ELF-1 (cell line): Measurements from ENCODE around the gene PMEL.
"Not testable (repeated sequence)": the region's sequence is repeated elsewhere in the genome, so short reads cannot be mapped to it uniquely, and the experiment has no call there.

ENCODE experiments used
- DNase-seq: peaks from one replicate; pipeline ENCODE4 v3.0.0-alpha.2; 2016; ENCODE audit warnings: low read depth, low spot score

Gene PMEL

DNA sequence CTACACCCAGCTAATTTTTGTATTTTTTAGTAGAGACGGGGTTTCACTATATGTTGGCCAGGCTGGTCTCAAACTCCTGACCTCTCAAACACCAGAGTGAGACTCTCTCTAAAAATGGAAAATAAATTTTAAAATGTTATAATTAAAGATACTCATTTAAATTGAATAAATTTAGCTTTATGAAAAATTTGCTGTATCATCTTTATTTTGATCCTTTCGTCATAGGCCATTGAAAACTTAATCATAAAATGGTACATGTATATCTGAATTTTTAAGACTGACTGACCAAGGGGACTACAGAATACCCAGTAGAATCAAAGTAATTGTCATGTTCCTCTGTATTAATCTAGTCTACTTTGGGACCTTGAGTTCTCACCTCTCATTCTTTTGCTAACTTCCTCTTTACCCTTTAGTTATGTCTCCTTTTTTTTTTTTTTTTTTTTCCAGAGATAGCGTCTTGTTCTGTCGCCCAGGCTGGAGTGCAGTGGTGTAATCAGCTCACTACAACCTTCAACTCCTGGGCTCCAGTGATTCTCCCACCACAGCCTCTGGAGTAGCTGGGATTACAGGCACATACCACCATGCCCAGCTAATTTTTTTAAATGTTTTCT lies 17.5 kb upstream of the PMEL start:
- no peak for DNase-seq

DNA sequence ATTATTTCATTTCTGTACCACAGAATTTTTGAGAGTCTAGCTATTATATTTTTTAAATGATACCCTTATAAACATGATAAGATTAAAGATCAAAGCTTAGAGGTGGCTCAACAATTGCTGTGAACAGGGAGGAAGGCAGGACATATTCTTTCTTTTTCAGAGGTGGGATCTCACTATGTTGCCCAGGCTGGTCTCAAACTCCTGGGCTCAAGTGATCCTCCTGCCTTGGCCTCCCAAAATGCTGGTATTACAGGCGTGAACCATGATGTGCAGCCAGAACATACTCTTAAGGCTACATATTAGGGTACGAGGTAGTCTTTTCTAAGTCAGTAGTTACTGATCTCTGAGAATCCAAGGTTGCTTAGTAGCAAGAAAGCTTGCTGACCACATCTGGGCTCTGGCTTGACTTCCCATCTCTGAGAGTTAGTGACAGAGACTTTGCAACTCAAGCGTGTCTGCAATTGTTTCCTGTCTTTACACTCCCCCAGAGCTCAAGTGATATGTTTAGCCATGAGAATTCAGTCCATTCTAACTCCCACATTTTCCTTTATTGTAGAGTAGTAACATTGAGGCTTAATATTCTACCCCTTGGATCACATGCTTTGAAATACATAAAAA lies 16.6 kb upstream of the PMEL start:
- DNase-seq, result no peak

DNA sequence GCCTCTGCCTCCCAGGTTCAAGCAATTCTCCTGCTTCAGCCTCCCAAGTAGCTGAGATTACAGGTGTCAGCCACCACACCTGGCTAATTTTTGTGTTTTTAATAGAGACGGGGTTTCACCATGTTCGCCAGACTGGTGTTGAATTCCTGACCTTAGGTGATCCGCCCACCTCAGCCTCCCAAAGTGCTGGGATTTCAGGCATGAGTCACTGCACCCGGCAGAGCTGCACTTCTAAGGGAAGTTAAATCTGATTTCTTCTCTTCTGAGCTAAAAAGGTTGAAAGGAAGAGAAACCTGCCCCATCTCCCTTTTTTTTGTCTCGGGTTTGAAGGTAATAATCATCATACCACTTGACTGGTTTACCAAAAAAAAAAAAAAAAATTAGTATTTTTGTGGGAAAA lies 16.0 kb upstream of the PMEL start:
- DNase-seq, result not testable (repeated sequence)

DNA sequence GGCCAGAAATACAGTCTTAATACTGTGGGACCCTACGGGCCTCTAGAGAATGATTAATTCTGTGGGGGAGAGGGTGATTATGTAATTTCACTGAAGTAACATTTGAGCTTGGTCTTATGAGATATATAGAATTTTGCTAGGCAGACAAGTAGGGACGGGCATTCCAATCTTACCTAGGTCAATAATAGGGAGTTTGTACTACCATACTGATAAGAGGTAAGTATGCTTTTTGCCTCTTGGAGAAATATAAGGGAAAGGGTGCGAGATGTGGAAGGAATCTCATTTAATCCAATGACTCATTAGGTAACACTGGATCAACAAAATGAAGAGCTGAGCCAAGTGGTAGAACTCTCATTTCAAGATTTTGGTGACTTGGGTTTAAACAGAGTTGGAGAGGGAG lies 13.2 kb upstream of the PMEL start:
- DNase-seq, result no peak

DNA sequence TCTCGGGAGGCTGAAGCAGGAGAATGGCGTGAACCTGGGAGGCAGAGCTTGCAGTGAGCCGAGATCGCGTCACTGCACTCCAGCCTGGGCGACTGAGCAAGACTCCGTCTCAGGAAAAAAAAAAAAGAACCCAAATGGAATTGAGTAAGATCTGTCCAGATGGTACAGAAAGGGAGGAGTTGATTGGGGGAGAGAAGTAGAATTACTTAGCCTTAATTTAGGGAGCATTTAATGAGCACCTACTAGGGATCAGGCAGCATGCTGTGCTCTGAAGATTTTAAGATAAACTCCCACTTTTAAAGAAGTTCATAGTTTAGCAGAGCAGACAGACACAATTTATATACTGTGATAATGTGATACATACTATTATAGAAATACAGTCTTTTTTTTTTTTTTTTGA lies 12.6 kb upstream of the PMEL start:
- no peak for DNase-seq

DNA sequence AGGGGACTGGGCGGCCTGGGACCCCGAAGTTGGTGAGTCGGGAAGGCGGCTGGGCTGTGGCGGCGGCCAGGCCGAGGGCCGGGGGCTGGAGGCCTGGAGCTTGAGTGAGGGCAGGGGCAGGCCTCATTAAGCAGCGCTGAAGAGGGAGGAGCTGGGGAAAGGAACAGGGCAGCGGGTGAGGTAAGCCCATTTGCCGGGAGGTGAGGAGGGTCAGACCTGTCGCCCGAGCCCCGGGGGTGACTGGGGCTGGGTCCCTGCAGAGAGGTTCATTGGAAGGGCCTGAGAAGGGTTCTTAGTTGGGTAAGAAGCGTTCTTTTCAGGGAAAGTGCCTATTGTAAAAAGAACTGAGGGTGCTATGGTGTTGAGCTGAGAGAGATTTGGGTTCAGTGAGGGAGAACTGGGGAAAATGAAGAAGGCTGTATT lies 8.5 kb upstream of the PMEL start:
- DNase-seq, result peak; percentile 80

DNA sequence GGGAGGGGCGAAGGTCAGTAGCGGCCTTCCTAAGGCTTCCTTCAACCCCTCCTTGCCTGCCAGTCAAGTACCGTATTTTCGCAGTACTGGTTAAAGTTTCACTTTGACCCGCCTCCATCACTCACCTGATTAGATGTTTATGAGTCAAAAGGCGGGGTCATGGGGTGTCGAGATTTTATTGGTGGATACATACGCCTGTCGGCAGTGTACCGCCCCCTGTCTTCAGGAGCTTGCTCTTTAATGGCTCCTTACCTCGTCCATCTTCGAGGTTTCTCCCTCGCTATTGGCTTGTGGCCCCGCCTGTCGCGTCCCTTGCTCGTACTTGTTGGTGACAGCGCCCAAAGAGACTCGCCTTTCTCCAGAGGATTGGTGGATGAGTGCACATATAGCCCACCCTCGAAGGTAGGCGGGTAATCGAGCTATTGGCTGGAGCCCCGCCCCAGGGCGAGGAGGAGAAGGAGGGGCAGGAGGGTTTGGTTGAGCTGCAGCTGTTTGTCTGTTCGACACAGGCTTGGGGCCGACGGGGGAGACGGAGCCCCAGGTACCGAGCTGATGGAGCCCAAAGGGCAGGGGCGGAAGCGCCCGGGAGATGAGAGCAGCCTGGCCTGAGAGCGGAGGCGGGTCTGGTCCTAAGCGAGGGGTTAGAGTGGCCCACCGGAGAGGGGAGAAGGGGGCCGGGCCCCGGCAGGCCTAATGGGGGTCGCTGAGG lies 7.9 kb upstream of the PMEL start, which contains the start of gene RAB5B:
Gene RAB5B, plus strand, starts transcription at position 480 of the 709 bp plus-strand sequence. CDS start 12,883 bp downstream, outside the sequence.
- DNase-seq, result peak; percentile 100

DNA sequence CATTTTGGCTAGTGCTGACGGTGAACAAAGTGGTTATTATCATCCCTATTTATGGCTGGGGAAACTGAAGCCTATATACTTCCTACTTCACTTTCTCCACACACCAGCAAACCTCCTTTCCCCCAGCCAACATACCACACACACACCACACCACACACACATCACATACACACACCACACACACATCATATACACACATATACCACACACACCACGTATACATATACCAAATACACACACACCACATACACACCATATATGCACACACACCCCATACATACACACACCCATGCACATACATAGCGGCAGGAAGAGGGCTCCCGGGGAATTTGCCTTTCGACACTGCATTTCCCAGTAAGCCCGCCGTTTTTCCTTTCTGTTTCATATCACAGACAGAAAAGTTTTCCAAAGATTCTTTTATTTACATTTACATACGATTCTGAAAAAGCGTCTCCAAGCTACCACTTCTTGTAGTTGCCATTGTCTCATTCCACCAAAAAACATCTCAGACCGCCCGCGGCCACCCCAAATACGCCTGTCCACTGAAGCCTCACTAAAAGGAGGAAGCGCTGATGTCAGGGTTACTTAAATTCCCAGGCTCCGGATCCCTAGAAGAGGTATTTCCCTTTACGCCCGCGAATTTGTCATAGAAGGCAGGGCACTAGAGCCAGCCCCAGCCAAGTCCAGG lies 7.2 kb upstream of the PMEL start:
- DNase-seq, result no peak

DNA sequence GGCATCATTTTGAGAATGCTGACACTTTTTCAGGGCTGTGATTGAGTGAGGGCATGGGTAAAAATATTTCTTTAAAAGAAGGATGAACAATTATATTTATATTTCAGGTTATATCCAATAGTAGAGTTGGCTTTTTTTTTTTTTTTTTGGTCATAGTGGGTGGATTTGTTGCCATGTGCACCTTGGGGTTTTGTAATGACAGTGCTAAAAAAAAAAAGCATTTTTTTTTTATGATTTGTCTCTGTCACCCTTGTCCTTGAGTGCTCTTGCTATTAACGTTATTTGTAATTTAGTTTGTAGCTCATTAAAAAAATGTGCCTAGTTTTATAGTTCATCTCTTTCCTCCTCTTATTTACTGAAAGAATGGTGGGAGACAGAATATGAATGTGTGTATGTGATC lies 6.6 kb upstream of the PMEL start:
- no peak for DNase-seq

DNA sequence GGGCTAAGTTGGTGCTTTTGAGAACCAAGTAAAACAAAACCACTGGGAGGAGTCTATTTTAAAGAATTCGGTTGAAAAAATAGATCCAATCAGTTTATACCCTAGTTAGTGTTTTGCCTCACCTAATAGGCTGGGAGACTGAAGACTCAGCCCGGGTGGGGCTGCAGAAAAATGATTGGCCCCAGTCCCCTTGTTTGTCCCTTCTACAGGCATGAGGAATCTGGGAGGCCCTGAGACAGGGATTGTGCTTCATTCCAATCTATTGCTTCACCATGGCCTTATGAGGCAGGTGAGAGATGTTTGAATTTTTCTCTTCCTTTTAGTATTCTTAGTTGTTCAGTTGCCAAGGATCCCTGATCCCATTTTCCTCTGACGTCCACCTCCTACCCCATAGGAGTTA lies 6.2 kb upstream of the PMEL start:
- peak; percentile 30 for DNase-seq

DNA sequence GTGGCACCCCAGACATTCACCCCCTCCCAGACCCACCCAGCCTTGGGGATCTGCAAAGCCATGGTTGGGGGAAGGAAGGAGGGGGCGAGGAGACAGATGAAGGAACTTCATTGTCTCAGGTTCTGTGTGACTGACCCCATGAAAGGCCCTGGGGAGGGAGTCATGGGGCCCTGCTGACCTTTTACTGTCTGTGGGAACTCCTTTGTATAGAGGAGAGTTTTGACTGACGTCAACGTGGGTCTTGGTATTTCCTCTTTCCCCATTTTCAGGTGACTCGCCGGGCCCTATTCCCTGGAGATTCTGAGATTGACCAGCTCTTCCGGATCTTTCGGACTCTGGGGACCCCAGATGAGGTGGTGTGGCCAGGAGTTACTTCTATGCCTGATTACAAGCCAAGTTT lies 4.9 kb upstream of the PMEL start:
- DNase-seq, result no peak

DNA sequence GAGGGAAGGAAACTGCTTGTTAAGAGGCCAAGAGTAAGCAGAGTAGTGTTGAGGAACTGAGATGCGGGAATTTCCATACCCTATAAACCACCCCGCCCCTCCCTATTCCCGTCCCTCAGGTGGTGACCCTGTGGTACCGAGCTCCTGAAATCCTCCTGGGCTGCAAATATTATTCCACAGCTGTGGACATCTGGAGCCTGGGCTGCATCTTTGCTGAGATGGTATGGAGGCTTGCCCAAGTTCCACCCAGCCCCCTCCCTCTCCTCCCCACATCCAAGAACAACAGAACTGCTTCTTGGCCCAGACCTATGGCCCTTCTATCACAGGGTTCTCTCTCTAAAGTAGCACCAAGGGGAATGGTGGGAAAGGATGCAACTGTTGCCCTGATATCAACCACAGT lies 3.5 kb upstream of the PMEL start:
- DNase-seq, result no peak

DNA sequence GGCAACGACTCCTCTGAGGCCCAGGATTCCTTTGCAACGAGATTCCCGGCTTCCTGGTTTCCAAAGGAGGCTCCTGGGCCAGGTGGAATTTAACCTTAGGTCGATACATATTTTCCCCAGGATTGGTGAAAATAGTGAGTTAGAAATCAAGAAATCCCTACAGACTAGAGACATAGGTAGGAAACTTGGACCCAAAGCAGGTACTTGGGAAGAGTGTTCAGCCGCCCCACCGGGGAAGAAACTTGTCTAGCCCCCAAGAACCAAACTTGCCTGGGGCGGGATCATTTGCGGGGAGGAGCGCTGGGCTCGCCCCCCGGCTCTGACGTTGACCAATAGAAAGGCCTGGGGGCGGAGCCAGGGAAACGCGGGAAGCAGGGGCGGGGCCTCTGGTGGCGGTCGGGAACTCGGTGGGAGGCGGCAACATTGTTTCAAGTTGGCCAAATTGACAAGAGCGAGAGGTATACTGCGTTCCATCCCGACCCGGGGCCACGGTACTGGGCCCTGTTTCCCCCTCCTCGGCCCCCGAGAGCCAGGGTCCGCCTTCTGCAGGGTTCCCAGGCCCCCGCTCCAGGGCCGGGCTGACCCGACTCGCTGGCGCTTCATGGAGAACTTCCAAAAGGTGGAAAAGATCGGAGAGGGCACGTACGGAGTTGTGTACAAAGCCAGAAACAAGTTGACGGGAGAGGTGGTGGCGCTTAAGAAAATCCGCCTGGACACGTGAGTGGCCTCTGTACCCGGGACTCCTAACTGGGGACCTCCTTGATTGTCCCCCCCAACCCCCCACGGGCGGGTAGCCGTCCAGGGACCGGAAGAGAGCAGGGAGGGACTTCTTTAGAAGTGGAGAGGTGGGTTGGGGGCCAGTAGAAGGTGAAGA lies 803 bp upstream of the PMEL start, which contains the start of gene CDK2:
Gene CDK2, plus strand, starts transcription at position 423 of the 874 bp plus-strand sequence. Its CDS starts 179 bp downstream, at position 602.
- DNase-seq, result peak; percentile 96

DNA sequence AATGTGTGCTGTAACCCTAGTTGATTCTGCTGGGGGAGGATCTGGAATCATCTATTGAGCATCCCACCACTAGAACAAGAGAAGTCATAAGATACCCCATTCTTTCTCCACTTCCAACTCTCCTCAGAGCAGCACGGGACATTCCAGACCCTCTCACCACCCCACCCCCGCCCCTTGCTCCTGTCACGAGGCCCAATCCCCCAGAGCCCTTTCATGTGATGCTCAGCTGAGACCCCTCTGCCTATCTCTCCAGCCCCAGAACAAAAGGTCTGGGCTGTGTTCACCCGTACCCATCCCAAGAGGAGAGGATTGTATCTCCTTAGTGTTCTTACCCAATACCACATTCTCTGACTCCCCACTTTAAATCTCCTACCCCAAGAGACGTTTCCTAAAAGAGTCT lies 602 bp downstream of the PMEL start:
- no peak for DNase-seq

DNA sequence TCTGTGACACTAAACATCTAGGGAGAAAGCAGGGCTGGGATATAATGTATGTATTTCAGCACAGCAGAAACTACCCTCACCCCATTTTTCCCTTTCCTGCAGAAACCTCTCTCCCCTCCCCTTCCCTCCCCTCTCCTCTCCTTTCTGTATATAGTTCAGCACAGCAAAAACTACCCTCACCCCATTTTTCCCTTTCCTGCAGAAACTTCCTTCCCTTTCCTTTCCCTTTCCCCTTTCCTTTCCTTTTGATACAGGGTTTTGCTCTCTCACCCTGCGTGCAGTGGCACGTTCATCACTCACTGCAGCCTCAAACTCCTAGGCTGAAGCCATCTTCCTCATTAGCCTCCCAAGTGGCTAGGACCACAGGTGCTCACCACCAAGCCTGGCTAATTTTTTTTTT lies 2.1 kb downstream of the PMEL start:
- no peak for DNase-seq

DNA sequence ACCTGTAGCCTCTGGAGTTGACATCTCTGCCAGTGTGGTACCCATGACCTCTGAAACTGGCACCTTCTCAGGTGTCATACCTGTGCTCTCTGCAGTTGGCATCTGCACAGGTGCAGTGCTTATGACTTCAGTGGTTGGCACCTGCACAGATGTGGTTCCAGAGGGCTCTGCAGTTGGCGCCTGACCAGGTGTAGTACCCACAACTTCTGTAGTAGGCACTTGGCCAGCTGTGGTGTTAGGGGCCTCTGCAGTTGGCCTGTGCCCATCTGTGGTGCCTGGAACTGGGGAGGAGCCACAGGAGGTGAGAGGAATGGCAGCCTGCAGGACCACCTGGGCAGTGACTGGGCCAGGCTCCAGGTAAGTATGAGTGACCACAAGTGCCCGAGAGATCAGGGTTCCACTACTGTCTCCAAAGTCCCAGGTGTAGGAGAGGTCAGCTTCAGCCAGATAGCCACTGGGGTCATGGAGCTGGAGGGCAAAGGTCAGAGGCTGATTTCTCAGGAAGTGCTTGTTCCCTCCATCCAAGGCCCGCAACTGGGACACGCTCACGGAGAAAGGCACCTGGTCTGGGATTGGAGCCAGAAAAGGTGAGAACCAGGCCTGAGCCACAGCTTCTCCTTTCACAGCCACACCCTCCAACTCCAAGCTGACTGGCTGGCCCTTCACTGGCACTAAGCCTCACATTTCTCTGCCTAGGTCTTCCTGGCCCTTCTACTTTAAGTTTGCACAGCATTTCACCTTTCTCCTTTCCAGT lies 8.6 kb downstream of the PMEL start:
- DNase-seq, result no peak

DNA sequence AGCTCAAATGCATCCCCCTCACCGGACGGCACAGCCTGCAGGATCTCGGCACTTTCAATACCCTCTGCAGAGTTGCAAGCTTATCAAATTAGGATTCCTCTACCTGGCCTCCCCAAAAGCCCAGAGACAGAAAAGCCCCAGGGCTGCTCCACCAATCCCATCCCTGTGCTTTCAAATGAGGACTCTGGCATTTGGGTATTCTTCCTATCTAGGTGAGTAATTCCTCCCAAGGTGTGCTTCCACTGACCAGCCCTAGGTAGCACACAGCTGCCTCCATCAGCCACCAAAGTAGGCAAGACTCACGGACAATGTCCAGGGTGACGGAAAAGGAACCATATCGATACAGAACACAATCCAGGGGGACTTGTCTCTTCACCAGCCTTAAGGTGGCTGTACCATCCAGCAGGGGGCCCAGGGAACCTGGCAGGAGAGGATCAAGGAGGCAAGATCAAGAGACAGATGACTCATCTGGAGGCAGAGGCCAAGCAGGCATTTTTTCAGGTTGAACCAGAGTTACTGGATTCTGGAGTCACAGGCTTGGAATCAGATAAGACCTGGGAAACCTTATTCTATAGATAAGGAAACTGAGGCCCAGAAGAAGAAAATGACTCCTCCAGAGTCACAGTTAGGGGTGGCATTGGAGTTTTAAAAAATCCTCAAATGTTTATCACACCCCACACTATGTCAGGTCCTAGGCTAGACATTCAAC lies 9.9 kb downstream of the PMEL start:
- DNase-seq, result peak; percentile 87

DNA sequence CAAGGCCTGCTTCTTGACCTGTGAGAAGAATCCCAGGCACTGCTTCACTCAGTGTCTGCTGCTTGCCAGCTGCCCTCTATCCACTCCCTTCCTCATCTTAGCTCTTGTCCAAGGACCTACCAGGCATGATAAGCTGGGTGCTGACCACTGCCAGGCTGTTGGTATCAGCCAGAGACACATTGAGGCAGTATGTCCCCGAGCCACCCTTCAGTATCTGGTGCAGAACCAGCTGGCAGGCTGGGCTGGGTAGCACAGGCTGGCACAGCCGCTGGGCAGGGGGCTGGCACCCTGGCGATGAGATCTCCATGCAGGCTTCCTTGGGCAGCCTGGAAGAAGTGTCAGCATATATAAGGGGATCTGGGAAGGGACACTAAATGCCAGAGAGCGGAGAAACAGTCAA lies 10.5 kb downstream of the PMEL start:
- no peak for DNase-seq

DNA sequence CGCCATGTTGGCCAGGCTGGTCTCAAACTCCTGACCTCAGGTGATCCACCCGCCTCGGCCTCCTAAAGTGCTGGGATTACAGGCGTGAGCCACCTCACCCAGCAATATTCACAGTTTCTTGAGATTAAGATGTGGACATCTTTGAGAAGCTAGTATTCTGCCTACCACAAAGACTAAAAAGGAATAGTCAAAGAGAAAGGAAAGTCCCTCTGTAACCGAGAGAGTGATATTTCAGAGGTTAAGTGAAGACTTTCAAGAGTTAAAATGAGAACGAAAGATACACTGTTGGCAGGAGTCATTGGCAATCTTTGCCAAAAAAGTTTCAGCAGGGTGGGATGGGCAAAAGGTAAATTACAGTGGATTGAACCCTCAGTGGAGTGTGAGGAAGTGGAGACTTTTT lies 19.3 kb downstream of the PMEL start:
- DNase-seq, result no peak

DNA sequence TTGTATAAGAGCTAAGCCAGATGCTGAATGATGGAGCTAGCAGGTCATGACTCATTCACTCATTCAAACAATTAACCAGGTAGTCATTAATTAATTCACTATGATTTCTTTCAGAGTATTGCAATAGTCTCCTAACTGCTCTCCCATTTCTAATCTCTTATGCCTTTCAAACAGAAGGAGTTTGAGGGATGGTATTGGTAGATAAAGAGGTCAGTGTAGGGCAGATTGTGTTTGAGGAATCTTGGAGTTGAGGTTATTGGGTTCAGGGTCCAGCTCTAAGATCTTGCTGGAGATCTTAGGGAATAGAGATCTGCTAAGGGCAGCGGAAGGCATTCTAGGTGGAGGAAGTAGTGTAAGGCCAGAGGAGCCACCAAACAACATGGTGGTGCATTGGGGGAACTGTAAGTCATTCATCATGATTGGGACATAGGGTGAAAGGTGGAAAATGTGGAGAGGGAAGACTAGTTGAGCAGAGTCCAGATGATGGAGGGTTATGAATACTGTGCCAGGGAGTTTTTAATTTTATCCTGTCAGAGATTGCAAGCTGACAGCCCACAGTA lies 23.2 kb downstream of the PMEL start:
- no peak for DNase-seq
